ENCODE measurements around the gene RPS23.

GRCh38 chr5:82274343-82275211 lies 3.6 kb downstream of the RPS23 start:
- TF ChIP-seq CTCF (IDR thresholded peaks at IDR 0.05) (no peak), POLR2A (IDR thresholded peaks at IDR 0.05) (no peak)

Data from body of pancreas (tissue), 4 donors.